HG03521 (cell line): ENCODE data around the gene MBNL2.
A peak's percentile ranks its signal among the peaks of the same experiment; 100 is the strongest.

ENCODE experiments used
- ATAC-seq: cut with Tn5 transposase; IDR thresholded peaks from one replicate; pipeline ENCODE4 v1.9.1; 2021; ENCODE audit warnings: mild to moderate bottlenecking, moderate library complexity; ENCODE audit not compliant: unreplicated experiment

The MBNL2 gene

GRCh38 chr13:97249796-97250495 is 27.8 kb downstream of the MBNL2 start:
- no peak for ATAC-seq

- no peak for ATAC-seq
Measured at GRCh38 chr13:97250560-97250959, 28.4 kb downstream of the MBNL2 start.

DNA sequence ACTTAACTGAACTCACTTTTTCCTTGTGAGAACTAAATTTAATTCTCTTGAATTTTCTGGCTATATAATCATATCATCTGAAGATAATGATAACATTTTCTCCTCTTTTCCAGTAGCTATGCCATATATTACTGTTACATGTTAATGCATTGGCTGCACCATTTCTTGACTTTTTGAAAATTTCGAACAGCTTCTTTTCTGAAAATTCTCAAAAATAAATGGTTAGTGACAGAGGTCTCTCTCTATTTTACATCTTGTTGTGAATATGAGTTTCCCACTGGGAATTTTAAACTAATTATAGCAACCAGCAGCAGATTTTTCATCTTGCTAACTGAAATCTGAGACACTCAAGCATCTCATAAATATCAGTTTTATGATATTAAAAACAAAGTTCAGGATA is 30.6 kb downstream of the MBNL2 start:
- no peak for ATAC-seq

DNA sequence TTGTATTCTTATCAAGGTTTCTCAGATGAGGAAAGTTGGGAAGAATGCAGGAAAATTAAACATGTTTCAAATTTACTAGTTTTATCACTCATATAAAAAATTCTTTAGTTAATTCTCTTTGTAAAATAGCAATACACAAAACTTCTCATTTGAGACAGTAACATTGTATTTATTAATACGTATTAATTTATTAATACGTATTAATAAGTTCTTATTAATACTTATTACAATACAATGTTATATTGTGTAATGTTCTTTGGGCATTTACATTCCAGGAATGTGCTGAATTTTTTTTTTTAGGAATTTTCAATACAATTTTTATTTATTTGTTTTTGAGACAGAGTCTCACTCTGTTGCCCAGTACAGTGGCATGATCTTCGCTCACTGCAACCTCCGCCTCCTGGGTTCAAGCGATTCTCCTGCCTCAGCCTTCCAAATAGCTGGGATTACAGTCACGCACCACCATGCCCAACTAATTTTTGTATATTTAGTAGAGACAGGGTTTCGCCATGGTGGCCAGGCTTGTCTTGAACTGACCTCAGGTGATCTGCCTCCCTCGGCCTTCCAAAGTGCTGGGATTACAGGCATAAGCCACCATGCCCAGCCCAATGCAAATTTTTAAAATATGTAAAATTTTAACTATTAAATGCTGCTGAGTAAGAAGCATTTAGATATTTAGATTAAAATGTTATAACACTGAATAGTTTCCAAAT is 31.6 kb downstream of the MBNL2 start:
- no peak for ATAC-seq

DNA sequence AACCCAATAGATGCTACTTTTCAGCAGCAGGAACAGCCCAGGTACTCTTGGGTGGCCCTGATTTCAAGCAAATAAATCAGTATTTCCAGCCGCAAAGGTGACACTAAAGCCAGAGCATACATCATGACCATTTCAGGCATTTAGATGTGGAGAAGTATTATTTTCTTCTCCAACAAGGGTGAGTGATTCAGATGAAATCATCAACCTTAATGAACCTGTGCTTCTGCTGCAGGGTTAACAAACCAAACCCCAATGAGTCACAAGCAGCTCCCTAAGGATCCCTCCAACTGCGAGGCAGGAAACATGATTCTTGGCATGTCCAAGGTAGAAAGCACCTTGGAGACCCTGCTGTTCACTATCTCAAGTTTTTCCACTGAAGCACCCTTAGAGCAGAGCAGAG is 32.7 kb downstream of the MBNL2 start:
- ATAC-seq = no peak

DNA sequence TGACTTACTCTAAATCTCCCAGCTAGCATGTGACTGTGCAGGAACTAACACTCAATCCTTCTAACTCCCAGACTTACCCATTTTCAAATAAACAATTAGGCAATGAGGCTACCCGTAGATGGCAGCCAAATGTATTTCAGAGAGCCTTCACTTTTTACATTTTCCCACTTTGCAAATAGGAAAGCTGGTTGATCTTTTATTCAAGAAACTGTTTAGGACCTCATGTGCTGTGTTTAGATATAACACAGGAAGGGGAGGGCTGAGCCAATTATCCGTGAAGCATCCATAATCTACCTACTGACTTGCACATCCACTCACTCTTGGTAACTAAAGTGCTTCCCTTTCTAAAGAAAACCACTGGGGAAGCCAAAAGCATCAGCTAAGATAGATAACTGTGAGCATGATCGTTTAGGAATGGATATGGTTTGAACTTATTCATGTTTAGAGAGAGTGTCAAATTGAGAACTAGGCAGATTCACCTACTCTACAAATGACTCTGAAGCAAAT is 33.4 kb downstream of the MBNL2 start:
- ATAC-seq = no peak

DNA sequence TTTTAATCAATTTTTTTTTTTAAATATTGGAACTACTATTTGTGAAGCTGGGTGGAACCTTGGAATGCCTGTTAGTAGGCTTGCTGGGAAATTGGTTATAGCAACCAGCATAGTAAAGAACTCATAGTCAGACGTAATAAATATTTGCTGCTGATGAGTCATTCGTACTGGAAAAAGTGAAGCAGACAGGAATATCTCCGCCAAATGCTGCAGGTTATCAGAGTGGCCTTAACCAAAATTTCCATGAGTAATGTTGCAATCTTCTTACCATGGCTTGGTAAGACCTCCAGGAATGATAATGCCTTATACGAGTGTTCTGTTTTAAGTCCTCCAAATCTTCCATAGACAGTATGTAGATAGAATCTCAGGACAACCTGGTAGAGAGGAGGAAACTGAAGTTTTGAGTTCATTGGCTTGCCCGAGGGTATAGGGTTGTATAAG is 34.2 kb downstream of the MBNL2 start:
- ATAC-seq = no peak

GRCh38 chr13:97257228-97257755 is 35.2 kb downstream of the MBNL2 start:
- ATAC-seq = no peak

DNA sequence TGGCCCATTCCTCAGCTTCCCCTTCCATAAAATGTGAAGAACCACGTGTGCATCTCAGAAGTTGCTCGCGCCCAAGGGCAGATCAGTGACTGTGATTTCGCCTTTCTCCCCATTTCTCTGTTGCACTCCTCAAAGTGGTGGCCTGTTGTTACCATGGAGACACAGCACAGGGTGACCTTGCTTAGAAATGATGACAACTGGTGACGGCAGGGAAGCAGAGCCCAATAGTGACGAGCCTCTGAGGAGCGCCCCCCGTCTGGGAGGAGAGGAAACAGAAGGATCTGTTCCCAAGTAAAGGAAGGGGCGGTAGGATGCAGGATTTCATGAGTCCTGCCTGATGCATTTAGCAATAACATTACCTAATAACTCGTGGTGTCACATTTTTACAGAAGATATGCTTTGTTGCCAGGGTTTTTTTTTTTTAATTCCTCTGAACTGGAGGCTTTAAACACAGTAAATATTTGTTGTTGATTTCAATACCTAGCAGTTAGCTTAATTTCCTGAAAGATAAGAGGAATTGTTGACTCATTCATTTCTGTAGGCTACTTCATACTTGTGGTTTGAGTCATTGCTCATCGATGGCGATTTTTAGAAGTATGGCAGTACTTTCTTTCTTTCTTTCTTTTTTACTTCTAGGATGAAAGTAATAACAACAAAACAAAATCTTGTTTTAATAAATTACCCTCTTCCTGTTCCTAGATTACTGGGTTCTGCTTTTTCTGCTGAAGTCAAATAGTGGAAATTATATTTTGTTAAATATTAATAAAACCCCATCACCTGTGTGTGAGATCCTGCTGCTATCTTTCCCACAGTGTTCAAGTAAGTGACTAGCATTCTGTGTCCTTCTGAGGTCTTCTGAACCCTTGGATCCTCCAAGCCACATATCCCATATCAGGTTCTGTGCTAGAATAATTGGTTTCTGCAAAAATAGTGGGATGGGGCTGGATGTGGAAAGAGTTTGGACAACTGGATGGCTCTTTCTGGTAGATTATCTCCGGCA is 36.0 kb downstream of the MBNL2 start:
- peak; percentile 42 for ATAC-seq

DNA sequence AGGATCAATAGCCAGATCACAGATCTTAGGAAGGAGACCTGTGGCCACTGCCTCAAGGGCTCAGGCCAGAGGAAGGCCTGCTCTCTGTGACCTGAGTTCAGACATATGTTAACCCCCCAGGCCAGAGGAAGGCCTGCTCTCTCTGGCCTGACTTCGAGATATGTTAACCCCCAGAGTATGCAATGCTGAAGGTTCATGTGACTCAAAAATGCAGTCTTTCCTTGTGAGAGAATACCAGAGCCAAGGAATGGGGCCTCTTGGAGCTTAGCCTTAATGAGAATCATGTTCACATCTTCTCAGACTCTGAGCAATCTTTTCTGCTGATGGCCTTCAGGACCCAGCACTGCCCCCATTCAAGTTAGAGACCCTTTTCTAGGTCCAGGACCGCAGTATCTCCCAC is 36.7 kb downstream of the MBNL2 start:
- ATAC-seq = no peak

DNA sequence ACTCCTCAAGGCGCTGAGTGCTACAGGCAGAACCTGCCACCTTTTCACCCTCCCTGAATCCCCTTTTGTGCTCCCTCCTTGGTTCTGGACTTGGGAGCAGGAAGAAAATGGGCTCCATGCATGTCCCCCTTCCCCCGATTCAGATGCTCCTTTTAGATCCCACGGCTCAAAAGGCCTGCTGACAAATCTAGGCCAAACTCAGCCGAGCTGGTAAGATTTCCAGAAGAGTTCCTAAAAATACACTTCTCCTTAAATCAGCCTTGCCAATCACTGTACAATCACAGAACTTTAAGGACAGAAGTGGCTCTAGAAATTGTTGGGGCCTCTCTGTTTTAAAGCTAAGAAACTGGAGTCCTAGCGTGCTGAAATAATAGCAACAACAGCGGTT is 37.3 kb downstream of the MBNL2 start:
- no peak for ATAC-seq

DNA sequence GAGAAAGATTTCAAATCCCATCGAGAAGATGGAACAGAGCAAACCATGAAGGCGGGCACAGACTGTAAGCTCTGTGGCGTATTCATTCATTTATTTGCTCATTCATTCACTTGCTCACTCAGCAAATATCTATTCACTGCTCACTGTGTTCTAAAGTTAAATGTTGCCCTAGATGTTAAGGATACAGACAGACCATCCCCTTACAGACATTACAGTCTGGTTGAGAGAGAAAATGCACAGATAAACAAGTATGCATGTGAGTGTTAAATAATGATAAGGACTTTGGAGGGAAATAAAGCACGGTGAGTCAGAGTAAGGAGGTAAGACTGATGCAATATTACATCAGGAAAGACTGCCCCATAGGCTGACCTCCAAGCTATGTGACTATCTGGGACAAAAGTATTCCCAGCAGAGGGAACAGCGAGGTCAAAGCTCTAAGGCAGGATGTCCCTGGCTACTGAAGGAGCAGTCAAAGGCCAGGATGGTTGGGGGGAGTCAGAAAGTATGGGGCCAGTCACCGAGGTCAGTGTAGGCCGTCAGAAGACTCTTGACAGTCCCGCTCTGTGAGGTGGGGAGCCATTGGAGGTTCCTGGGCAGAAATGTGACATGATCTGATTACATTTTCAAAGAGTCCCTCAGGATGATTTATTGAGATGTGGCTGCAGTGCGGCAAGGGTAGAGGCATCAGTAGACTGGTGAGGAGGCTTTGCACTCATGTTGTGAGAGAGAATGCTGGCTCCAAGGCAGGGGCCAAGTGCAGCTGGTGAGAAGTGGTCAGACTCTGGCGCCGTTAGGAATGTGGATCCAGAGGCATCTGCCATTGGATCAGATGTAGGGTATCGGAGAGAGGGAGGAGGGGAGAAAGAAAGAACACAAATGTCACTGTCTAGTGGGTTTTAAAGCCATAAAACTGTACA is 37.9 kb downstream of the MBNL2 start:
- no peak for ATAC-seq

- ATAC-seq = peak; percentile 66
Measured at GRCh38 chr13:97261254-97262005, 39.3 kb downstream of the MBNL2 start.

- ATAC-seq = no peak
Measured at GRCh38 chr13:97262058-97262457, 39.9 kb downstream of the MBNL2 start.

- ATAC-seq = no peak
Measured at GRCh38 chr13:97263160-97263559, 41.0 kb downstream of the MBNL2 start.

DNA sequence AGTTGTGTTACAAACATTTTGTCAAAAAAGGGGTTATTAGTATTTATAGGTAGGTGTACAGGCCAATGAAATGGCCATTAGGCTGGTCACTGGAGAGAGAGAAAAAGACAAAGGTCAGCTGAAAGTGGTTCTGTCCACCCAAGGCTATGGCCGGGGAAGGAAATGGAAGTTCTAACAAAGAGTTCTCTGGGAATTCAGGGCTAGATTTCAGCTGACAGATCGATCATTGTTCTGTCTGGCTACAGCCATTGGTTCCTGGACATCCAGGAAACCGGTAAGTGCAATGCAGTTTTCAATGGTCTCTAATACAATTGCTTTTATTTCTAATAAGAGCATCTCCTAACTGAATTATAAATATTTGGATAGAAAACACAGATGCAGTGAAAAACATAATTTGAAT is 42.5 kb downstream of the MBNL2 start:
- ATAC-seq = no peak

DNA sequence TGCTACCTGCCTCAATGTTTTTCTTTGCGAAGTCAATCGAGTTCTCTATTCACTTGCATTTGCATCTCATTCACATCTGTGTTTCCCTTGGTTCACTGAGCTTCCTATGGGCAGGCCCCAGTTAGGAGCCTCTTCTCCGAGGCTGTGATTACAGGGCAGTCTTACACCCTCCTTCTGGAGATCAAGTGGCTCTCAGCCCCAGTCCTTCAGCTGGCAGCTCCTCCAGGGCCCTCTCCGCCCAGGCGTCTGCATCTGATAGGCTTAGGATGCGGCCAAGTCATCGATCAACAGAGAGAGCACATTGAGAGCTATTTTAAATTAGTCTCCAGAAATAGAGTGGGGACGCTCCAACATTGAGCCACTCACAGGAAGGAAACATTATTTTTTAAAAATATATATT is 44.2 kb downstream of the MBNL2 start:
- ATAC-seq = no peak

DNA sequence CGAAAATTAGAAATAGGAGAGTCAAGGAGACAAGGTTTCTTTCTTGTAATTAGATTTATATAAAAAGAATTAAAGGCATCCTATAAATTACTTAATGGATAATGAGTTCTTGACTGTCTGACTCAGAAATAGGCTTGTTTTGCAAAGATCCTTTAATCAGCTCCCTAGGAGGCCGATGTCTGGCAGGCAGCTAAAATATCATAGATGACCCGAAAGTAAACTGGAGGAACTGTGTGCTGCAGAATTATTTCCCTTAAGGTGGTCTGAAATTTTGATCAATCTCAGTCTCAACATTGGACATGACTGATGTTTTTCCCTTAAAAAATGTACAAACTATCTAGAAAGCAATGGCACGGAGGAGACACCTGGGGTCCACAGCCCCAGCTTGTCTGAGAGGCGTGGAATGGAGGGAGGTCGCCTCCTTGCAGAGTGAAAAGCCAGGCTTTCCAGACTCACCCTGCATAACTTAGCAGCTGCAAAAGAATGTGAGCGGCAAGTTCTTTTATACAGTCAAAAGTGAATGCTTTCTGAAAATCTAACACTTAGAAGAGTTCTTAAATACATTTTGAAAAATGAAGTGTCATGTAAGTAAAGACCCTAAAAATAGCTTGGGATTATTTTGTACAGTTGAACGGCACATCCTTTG is 44.8 kb downstream of the MBNL2 start:
- no peak for ATAC-seq
